T47D (cell line): Measurements from ENCODE around the gene FUT4.
A peak's percentile ranks its signal among the peaks of the same experiment; 100 is the strongest.
"Not testable (repeated sequence)": the region's sequence is repeated elsewhere in the genome, so short reads cannot be mapped to it uniquely, and the experiment has no call there.

Source experiments
- DNase-seq, 2 experiments: peaks; one replicate each; pipeline versions ENCODE4 v3.0.0 to v3.0.0-alpha.2; 2011 to 2012; ENCODE audit warnings: low read depth in 1 of 2, low spot score in 1 of 2
- JUND ChIP-seq: IDR thresholded peaks from 2 replicates; pipeline ENCODE4 v1.6.1; 2012; ENCODE audit warnings: low read depth
- in situ Hi-C: cut with HindIII; loops from 2 replicates; pipeline ENCODE4 v1.10.0; 2016; ENCODE audit warnings: low sequenced_read_pairs, low pct_unique_long_range_greater_than_20kb

FUT4 gene

GRCh38 chr11:94543695-94544645 lies at the start of gene FUT4:
Gene FUT4, plus strand, starts transcription at chr11:94543921. Its CDS starts 213 bp downstream, at chr11:94544134.
- no peak for TF ChIP-seq JUND
- in situ Hi-C loops: no loop called here
- DNase-seq: peak; percentile 95

GRCh38 chr11:94494126-94494680 lies 49.5 kb upstream of the FUT4 start:
- no peak for TF ChIP-seq JUND
- DNase-seq: no peak
- in situ Hi-C loops: no loop called here

- in situ Hi-C loops: no loop called here
- DNase-seq: no peak
- TF ChIP-seq JUND: no peak
These were observed 43.5 kb upstream of the FUT4 start for GRCh38 chr11:94500181-94500580.

- in situ Hi-C loops: no loop called here
- TF ChIP-seq JUND: no peak
- peak in 1 of 2 experiments; percentile 26 for DNase-seq
These were observed 42.2 kb upstream of the FUT4 start for GRCh38 chr11:94501522-94501921.

GRCh38 chr11:94504689-94505293 lies 38.9 kb upstream of the FUT4 start:
- in situ Hi-C loops: no loop called here
- no peak for TF ChIP-seq JUND
- DNase-seq: peak; percentile 33 to 69

GRCh38 chr11:94506513-94506912 lies 37.2 kb upstream of the FUT4 start:
- in situ Hi-C loops: not testable (repeated sequence)

GRCh38 chr11:94507485-94507884 lies 36.2 kb upstream of the FUT4 start:
- TF ChIP-seq JUND: no peak
- in situ Hi-C loops: no loop called here
- no peak for DNase-seq

More at GRCh38 chr11:94506513-94506912, 37.2 kb upstream of the FUT4 start:
- DNase-seq: not testable (repeated sequence)

GRCh38 chr11:94511932-94512781 lies 31.6 kb upstream of the FUT4 start, which contains the start of gene C11orf97:
Gene C11orf97, plus strand, starts transcription at chr11:94512461. Its CDS starts 68 bp downstream, at chr11:94512529.
- no peak for TF ChIP-seq JUND
- in situ Hi-C loops: no loop called here
- peak; percentile 51 to 63 for DNase-seq

- in situ Hi-C loops: no loop called here
- TF ChIP-seq JUND: no peak
- DNase-seq: no peak
These were observed 30.6 kb upstream of the FUT4 start for GRCh38 chr11:94513091-94513490.

GRCh38 chr11:94515398-94515797 lies 28.3 kb upstream of the FUT4 start:
- TF ChIP-seq JUND: no peak
- no peak for DNase-seq
- in situ Hi-C loops: no loop called here

- DNase-seq: no peak
- in situ Hi-C loops: no loop called here
- no peak for TF ChIP-seq JUND
These were observed 27.0 kb upstream of the FUT4 start for GRCh38 chr11:94516725-94517124.

GRCh38 chr11:94518300-94518699 lies 25.4 kb upstream of the FUT4 start:
- no peak for DNase-seq
- in situ Hi-C loops: no loop called here
- no peak for TF ChIP-seq JUND
